Osteoblast (primary cell): ENCODE results near the gene EFS. TPM values are rescaled to one million over a fixed set of nuclear protein-coding genes. Genes with fewer than 3 reads are reported as not detected.

ENCODE experiments used
- DNase-seq: peaks from one replicate; pipeline ENCODE4 v3.0.0; 2011; ENCODE audit warnings: low spot score, mixed read lengths; ENCODE audit not compliant: insufficient read length; ENCODE audit errors: missing footprints
- H2AFZ ChIP-seq: 2 replicates; pipeline ENCODE4 v1.6.0; 2011; ENCODE audit warnings: mild to moderate bottlenecking, low read length
- H3K27ac ChIP-seq: 2 replicates; pipeline ENCODE4 v1.5.1; 2011; ENCODE audit warnings: mild to moderate bottlenecking, low read depth, low read length, moderate library complexity
- H3K27me3 ChIP-seq: 2 replicates; pipeline ENCODE4 v1.6.0; 2012; ENCODE audit warnings: mild to moderate bottlenecking, control low read depth, inconsistent platforms, low read length, moderate library complexity; ENCODE audit not compliant: insufficient read depth
- H3K36me3 ChIP-seq: 2 replicates; pipeline ENCODE4 v1.5.1; 2011; ENCODE audit warnings: mild to moderate bottlenecking, low read length, control low read depth, moderate library complexity; ENCODE audit not compliant: insufficient read depth
- H3K4me1 ChIP-seq: 2 replicates; pipeline ENCODE4 v1.5.1; 2011; ENCODE audit warnings: mild to moderate bottlenecking, low read length, control low read depth, moderate library complexity; ENCODE audit not compliant: insufficient read depth
- H3K4me2 ChIP-seq: 2 replicates; pipeline ENCODE4 v1.6.0; 2011; ENCODE audit warnings: mild to moderate bottlenecking, low read length; ENCODE audit not compliant: insufficient read depth
- H3K4me3 ChIP-seq: fragments of 200-600 bp; sonication (generic); 3 replicates; pipeline ENCODE4 v1.5.1; 2012; ENCODE audit warnings: mild to moderate bottlenecking, low read length, inconsistent platforms; ENCODE audit not compliant: insufficient read depth
- H3K79me2 ChIP-seq: 2 replicates; pipeline ENCODE4 v1.6.0; 2012; ENCODE audit warnings: mild to moderate bottlenecking, low read length, control low read depth, inconsistent platforms; ENCODE audit not compliant: insufficient read depth
- H3K9me3 ChIP-seq: 2 replicates; pipeline ENCODE4 v1.5.1; 2011; ENCODE audit warnings: low read depth, low read length, control low read depth
- H4K20me1 ChIP-seq: 2 replicates; pipeline ENCODE4 v1.6.0; 2012; ENCODE audit warnings: mild to moderate bottlenecking, low read length, control low read depth; ENCODE audit not compliant: insufficient read depth
- CTCF ChIP-seq: IDR thresholded peaks from 2 replicates; pipeline ENCODE4 v1.5.1; 2011; ENCODE audit warnings: mild to moderate bottlenecking, low read depth, low read length, moderate library complexity; ENCODE audit errors: extremely low read depth
- total RNA-seq: library from RNA; depleted of rRNA; stranded (reverse); fragments of >200 nt; gene quantifications from 2 replicates; pipeline ENCODE4 v1.2.3, GENCODE V29; 2012

The EFS gene
- total RNA-seq, 1 donor = 9.8 TPM

- TF ChIP-seq CTCF = no peak
- Histone ChIP-seq H3K4me1 (no peaks in the 10 kb centered on the region), H3K4me2 (no peak overlapping the region), H3K4me3 (no peak overlapping the region), H4K20me1 (no peaks in the 10 kb centered on the region), H3K27ac (no peak overlapping the region), H3K79me2 (no peaks in the 10 kb centered on the region), H3K9me3 (no peaks in the 10 kb centered on the region), H3K36me3 (no peaks in the 10 kb centered on the region), H2AFZ (no peak overlapping the region), H3K27me3 (peaks cover 3% of the 10 kb centered on the region)
- DNase-seq = peak; percentile 22
Measured at GRCh38 chr14:23409966-23410635, 45.1 kb upstream of the EFS start.

- Histone ChIP-seq H4K20me1 (no peaks in the 10 kb centered on the region), H3K27ac (no peak overlapping the region), H2AFZ (no peak overlapping the region), H3K27me3 (peaks cover 3% of the 10 kb centered on the region), H3K4me2 (no peak overlapping the region), H3K79me2 (no peaks in the 10 kb centered on the region), H3K36me3 (no peaks in the 10 kb centered on the region), H3K4me1 (no peaks in the 10 kb centered on the region), H3K9me3 (no peaks in the 10 kb centered on the region), H3K4me3 (no peak overlapping the region)
- no peak for TF ChIP-seq CTCF
- DNase-seq = peak; percentile 38
Measured at GRCh38 chr14:23409475-23409874, 44.5 kb upstream of the EFS start.

- no peak for TF ChIP-seq CTCF
- H3K79me2 ChIP-seq = no peaks in the 10 kb centered on the region
- no peaks in the 10 kb centered on the region for H4K20me1 ChIP-seq
- no peak overlapping the region for H3K4me3 ChIP-seq
- no peak overlapping the region for H2AFZ ChIP-seq
- no peak overlapping the region for H3K4me2 ChIP-seq
- no peaks in the 10 kb centered on the region for H3K36me3 ChIP-seq
- no peak overlapping the region for H3K27ac ChIP-seq
- H3K9me3 ChIP-seq = no peaks in the 10 kb centered on the region
- peaks cover 3% of the 10 kb centered on the region for H3K27me3 ChIP-seq
- H3K4me1 ChIP-seq = no peaks in the 10 kb centered on the region
- DNase-seq = peak; percentile 86
Measured at GRCh38 chr14:23408307-23408630, 43.3 kb upstream of the EFS start.

GRCh38 chr14:23407516-23408306 is 42.7 kb upstream of the EFS start, which contains the start of gene MYH6:
Gene MYH6, minus strand, starts transcription at chr14:23408273. Its CDS starts 1,050 bp downstream, at chr14:23407223.
- peak; percentile 82 for DNase-seq
- H3K79me2 ChIP-seq = no peaks in the 10 kb centered on the region
- TF ChIP-seq CTCF = no peak

More at GRCh38 chr14:23407516-23408306, 42.7 kb upstream of the EFS start, which contains the start of gene MYH6:
- no peak within 1 kb of the TSS for H3K4me2 ChIP-seq
- H3K4me1 ChIP-seq = no peaks in the 10 kb centered on the region
- no peak within 1 kb of the TSS for H2AFZ ChIP-seq
- H3K9me3 ChIP-seq = no peaks in the 10 kb centered on the region
- H3K27ac ChIP-seq = no peak within 1 kb of the TSS
- H3K36me3 ChIP-seq = no peaks in the 10 kb centered on the region
- H3K27me3 ChIP-seq = peaks cover 3% of the 10 kb centered on the region
- H4K20me1 ChIP-seq = no peaks in the 10 kb centered on the region
- no peak within 1 kb of the TSS for H3K4me3 ChIP-seq
